ENCODE data around the gene ZNF253. TPM values are rescaled to one million over a fixed set of nuclear protein-coding genes. Genes with fewer than 3 reads are reported as not detected.

Gene ZNF253
- total and polyA plus RNA-seq, 9 of the 15 experiments (the other 6 are each of a cell fraction or from before 2014, with no cell fraction given) = 4.0 to 14.4 (median 7.5) TPM

DNA sequence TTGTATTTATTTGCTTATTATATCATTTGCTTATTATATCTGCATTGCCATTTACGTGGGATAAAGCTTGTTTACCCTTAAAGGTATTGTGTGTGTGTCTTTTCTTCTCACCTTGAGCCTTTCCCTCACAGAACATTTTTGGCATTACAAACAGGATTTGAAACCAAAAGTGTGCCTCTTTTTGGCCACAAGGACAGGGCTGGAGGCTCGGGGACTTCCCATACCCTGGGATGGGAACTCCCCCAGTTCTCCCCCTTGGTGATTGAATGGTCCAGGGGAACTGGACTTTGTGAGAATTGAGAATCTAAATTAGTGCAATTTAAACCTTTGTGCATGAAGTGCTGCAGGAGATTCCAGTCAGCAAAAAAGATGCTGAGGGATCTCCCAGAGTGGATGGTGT, 41.8 kb upstream of the ZNF253 start:
- DNase-seq (ENCODE audit: extremely low read depth in 1 of 4, low spot score in 3 of 4) (no peak), FAIRE-seq (no peak), ATAC-seq (no peak)
- Histone ChIP-seq H3K9me3 (replicated peaks; ENCODE audit: control insufficient read depth, insufficient read depth, low read depth, low read length) (no peaks in the 10 kb centered on the region), H3K4me3 (no peak overlapping the region), H4K20me1 (replicated peaks; ENCODE audit: control insufficient read depth, insufficient read depth, low read length) (no peaks in the 10 kb centered on the region), H3K9me1 (ENCODE audit: control insufficient read depth, insufficient read depth, low read length) (no peaks in the 10 kb centered on the region), H3K36me3 (ENCODE audit: control insufficient read depth, insufficient read depth, low read length) (no peaks in the 10 kb centered on the region), H3K79me2 (ENCODE audit: control insufficient read depth, insufficient read depth, low read length) (no peaks in the 10 kb centered on the region), H3K4me2 (ENCODE audit: insufficient read depth, low read length) (no peak overlapping the region), H3K4me1 (replicated peaks in 1 of 2; ENCODE audit: control insufficient read depth in 2 of 2, insufficient read depth in 2 of 2, low read length in 2 of 2) (no peaks in the 10 kb centered on the region; a peak in 1 of 5 replicates), H3K9ac (ENCODE audit: insufficient read depth in 1 of 2, low read depth in 2 of 2, low read length in 2 of 2) (no peak overlapping the region), H3K27me3 (ENCODE audit: control insufficient read depth in 2 of 2, insufficient read depth in 2 of 2, low read length in 2 of 2) (no peaks in the 10 kb centered on the region), H3K27ac (ENCODE audit: extremely low read depth, low read depth, low read length) (no peak overlapping the region), H2AFZ (ENCODE audit: low read depth, low read length) (no peak overlapping the region)
- intact Hi-C loops (cut with micrococcal nuclease) (no loop called here), in situ Hi-C loops (cut with MboI) (no loop called here)
- BruUV-seq (replicated peaks) = no TSS peak
- ChIA-PET CTCF (ENCODE audit: low intra/inter-chr PET ratio) (no interaction called here), POLR2A (no interaction called here)
- 5% methylated on average over 2 of the region's 2 CpGs for WGBS (ENCODE audit: insufficient coverage, low coverage, missing lambda C conversion rate)
- TF ChIP-seq ZSCAN32 (CRISPR knock-in tag; IDR thresholded peaks at IDR 0.05) (no peak), ZNF408 (CRISPR knock-in tag; IDR thresholded peaks at IDR 0.05; ENCODE audit: low read depth) (no peak), ZNF609 (CRISPR knock-in tag; IDR thresholded peaks at IDR 0.05; ENCODE audit: borderline replicate concordance) (no peak), EP300 (IDR thresholded peaks at IDR 0.05; ENCODE audit: low read length) (no peak), MXD1 (CRISPR knock-in tag; IDR thresholded peaks at IDR 0.05; ENCODE audit: borderline replicate concordance, poor library complexity, severe bottlenecking) (no peak), ZNF584 (CRISPR knock-in tag; IDR thresholded peaks at IDR 0.05; ENCODE audit: low read depth) (no peak), MXI1 (IDR thresholded peaks at IDR 0.05; ENCODE audit: low read depth, low read length) (no peak), SAFB (IDR thresholded peaks at IDR 0.05; ENCODE audit: borderline replicate concordance, low read depth, low read length) (no peak), ZMIZ1 (IDR thresholded peaks at IDR 0.05; ENCODE audit: low read depth in 2 of 2, low read length in 2 of 2) (no peak), MAX (CRISPR knock-in tag; IDR thresholded peaks at IDR 0.05) (no peak), GABPA (tag; conservative IDR thresholded peaks at IDR 0.05; ENCODE audit: low read depth) (no peak), NEUROD1 (IDR thresholded peaks at IDR 0.05; ENCODE audit: borderline replicate concordance, low read depth, low read length, partially characterized antibody) (no peak), BDP1 (IDR thresholded peaks at IDR 0.05; ENCODE audit: insufficient read depth, insufficient read length) (no peak)

All from K562 (cell line).